Naive thymus-derived CD4-positive, alpha-beta T cell (primary cell): Measurements from ENCODE around the gene NPHP4. TPM values are rescaled to one million over a fixed set of nuclear protein-coding genes. Genes with fewer than 3 reads are reported as not detected.

Experiments used
- ATAC-seq: fragments of 150-1000 bp; cut with Tn5 transposase; 2 replicates; pipeline ENCODE4 v1.10.0; 2021; ENCODE audit warnings: mild to moderate bottlenecking, moderate library complexity
- CTCF ChIA-PET: fragments of 350-600 bp; sonication (Branson Sonifier 250); formaldehyde crosslinking; loops from one replicate; lab custom pipeline; 2021; ENCODE audit warnings: antibody characterized with exemption; lab: Charles Lee
- POLR2A ChIA-PET: fragments of 350-600 bp; sonication (Branson Sonifier 250); formaldehyde crosslinking; loops from one replicate; lab custom pipeline; 2021; ENCODE audit warnings: antibody characterized with exemption, inconsistent platforms; lab: Charles Lee
- DNase-seq, 9 donors: peaks; one replicate each; pipeline versions ENCODE4 v3.0.0 to v3.0.0-alpha.2; 2020 to 2022; ENCODE audit warnings: mixed read lengths in 1 of 9
- H3K27ac ChIP-seq: one replicate; pipeline ENCODE4 v1.7.0; 2013; ENCODE audit warnings: mild to moderate bottlenecking, low read depth, low read length, moderate library complexity
- H3K27me3 ChIP-seq, 2 donors: one replicate each; pipeline ENCODE4 v1.7.0; 2013; ENCODE audit warnings: low read length in 2 of 2, mild to moderate bottlenecking in 2 of 2, moderate library complexity in 2 of 2; ENCODE audit not compliant: control insufficient read depth in 2 of 2, insufficient read depth in 2 of 2
- H3K36me3 ChIP-seq, 3 experiments: 1 replicate in 2 of 3; 2 replicates in 1 of 3; pipeline ENCODE4 v1.7.0; 2013; ENCODE audit warnings: low read length in 3 of 3, mild to moderate bottlenecking in 3 of 3, moderate library complexity in 1 of 3; ENCODE audit not compliant: insufficient read depth in 3 of 3, control insufficient read depth in 2 of 3
- H3K4me1 ChIP-seq, 2 donors: one replicate each; pipeline ENCODE4 v1.7.0; 2013; ENCODE audit warnings: low read length in 2 of 2, mild to moderate bottlenecking in 2 of 2, moderate library complexity in 1 of 2; ENCODE audit not compliant: control insufficient read depth in 2 of 2, insufficient read depth in 2 of 2
- H3K4me3 ChIP-seq: 2 replicates; pipeline ENCODE4 v1.7.0; 2013; ENCODE audit warnings: mild to moderate bottlenecking, low read length
- H3K9me3 ChIP-seq, 3 experiments: 1 replicate in 2 of 3; 2 replicates in 1 of 3; pipeline ENCODE4 v1.7.0; 2013; ENCODE audit warnings: low read length in 3 of 3; ENCODE audit not compliant: control insufficient read depth in 2 of 3
- H3K27ac Mint-ChIP-seq, 9 donors: one replicate each; pipeline ENCODE4 v1.8.0; 2020 to 2022; ENCODE audit warnings: mixed read lengths in 9 of 9, mild to moderate bottlenecking in 8 of 9, moderate library complexity in 5 of 9, inconsistent platforms in 2 of 9
- H3K27me3 Mint-ChIP-seq, 5 donors: one replicate each; pipeline ENCODE4 v1.8.0; 2021 to 2022; ENCODE audit warnings: mixed read lengths in 5 of 5, mild to moderate bottlenecking in 1 of 5
- H3K36me3 Mint-ChIP-seq, 5 donors: one replicate each; pipeline ENCODE4 v1.8.0; 2020 to 2022; ENCODE audit warnings: mixed read lengths in 5 of 5, mild to moderate bottlenecking in 3 of 5, inconsistent platforms in 1 of 5
- H3K4me1 Mint-ChIP-seq, 7 donors: one replicate each; pipeline ENCODE4 v1.8.0; 2020 to 2022; ENCODE audit warnings: mixed read lengths in 7 of 7, mild to moderate bottlenecking in 3 of 7, inconsistent platforms in 1 of 7
- H3K4me3 Mint-ChIP-seq, 10 donors: one replicate each; pipeline ENCODE4 v1.8.0; 2020 to 2022; ENCODE audit warnings: mild to moderate bottlenecking in 10 of 10, mixed read lengths in 10 of 10, moderate library complexity in 6 of 10, inconsistent platforms in 2 of 10
- H3K9me3 Mint-ChIP-seq, 11 donors: one replicate each; pipeline ENCODE4 v1.8.0; 2020 to 2022; ENCODE audit warnings: mixed read lengths in 11 of 11, mild to moderate bottlenecking in 4 of 11, inconsistent platforms in 1 of 11, moderate library complexity in 1 of 11
- intact Hi-C, 2 donors: fragments of 100-400 bp; cut with micrococcal nuclease; formaldehyde crosslinking; loops; one replicate each; pipeline ENCODE4 v1.15.1; 2023
- polyA plus RNA-seq, 2 donors: library from polyadenylated mRNA; unstranded; fragments of 300-500 nt; fragmentation: Illumina TruSeq; gene quantifications; one replicate each; pipeline ENCODE4 v1.2.3, GENCODE V29; 2021
- total RNA-seq, 6 experiments: library from RNA in 5 of 6; stranded (reverse) in 5 of 6; gene quantifications; 1 replicate in 5 of 6; 2 replicates in 1 of 6; pipeline ENCODE4 v1.2.3 and lab custom pipeline; 2021 to 2026

NPHP4 gene
- total and polyA plus RNA-seq, 7 experiments from 2014 or later, result 0.40 to 20.6 (median 9.2) TPM

DNA sequence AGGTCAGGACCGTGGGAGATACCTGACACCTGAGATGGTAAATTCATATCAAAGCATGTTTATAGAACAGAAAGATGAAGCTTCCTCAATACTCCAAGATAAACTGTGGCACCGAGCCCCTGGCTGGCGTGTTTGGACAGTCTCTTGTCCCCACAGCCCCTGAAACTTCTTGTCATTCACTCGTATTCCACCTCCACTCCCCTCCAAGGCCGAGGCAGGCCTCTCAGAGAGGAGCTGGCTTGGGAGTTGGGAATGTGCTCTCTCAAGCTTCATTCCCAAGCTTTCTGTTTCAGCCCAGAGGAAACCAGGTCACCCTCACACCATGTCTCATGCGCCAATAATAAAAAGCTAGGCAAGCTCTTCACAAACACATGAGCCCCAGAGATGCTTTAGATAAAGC lies 86.1 kb downstream of the NPHP4 start:
- H3K27ac ChIP-seq, result no peak overlapping the region
- no peaks in the 10 kb centered on the region for H3K27me3 Mint-ChIP-seq
- CTCF ChIA-PET, result no interaction called here
- peaks cover 0 to 11% (median 0%) of the 10 kb centered on the region in 3 experiments for H3K36me3 ChIP-seq
- H3K4me3 ChIP-seq, result no peak overlapping the region
- H3K27me3 ChIP-seq, result no peaks in the 10 kb centered on the region
- intact Hi-C loops, result no loop called here
- no peaks in the 10 kb centered on the region for H3K9me3 Mint-ChIP-seq
- H3K9me3 ChIP-seq, result no peaks in the 10 kb centered on the region
- no peaks in the 10 kb centered on the region for H3K4me1 ChIP-seq
- ATAC-seq (no peak), DNase-seq (no peak)
- no peak overlapping the region for H3K27ac Mint-ChIP-seq
- H3K4me1 Mint-ChIP-seq, result peaks cover 0 to 1% (median 0%) of the 10 kb centered on the region in 7 donors
- H3K4me3 Mint-ChIP-seq, result no peak overlapping the region
- POLR2A ChIA-PET, result no interaction called here
- peaks cover 0 to 28% (median 5%) of the 10 kb centered on the region in 5 donors for H3K36me3 Mint-ChIP-seq

DNA sequence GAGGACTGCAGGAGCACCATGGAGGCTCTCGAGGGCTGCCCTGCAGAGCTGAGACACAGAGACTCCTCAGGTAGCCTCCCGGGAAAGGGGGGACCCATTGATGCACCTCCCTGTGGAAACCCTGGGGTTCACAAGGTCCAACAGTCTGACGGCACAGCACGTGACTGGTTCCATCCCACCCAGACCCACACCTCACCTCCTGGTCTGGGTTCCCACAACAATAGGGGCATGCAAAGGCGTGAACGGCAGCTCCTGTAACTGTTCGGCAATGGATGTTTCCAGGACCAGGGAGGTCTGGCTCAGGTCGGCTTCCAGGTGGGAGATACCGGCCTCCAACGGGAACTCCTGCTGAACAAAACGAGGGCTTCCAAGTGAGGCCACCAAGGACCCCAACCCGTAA lies 86.8 kb downstream of the NPHP4 start:
- Histone ChIP-seq H3K27me3 (no peaks in the 10 kb centered on the region), H3K36me3 (peaks cover 0 to 11% (median 0%) of the 10 kb centered on the region in 3 experiments), H3K4me1 (no peaks in the 10 kb centered on the region), H3K4me3 (no peak overlapping the region), H3K9me3 (no peaks in the 10 kb centered on the region), H3K27ac (no peak overlapping the region)
- DNase-seq (no peak), ATAC-seq (no peak)
- POLR2A ChIA-PET, result no interaction called here
- Mint-ChIP-seq H3K36me3 (peaks cover 0 to 26% (median 5%) of the 10 kb centered on the region in 5 donors), H3K9me3 (no peaks in the 10 kb centered on the region), H3K27me3 (no peaks in the 10 kb centered on the region), H3K27ac (no peak overlapping the region), H3K4me1 (peaks cover 0 to 1% (median 0%) of the 10 kb centered on the region in 7 donors), H3K4me3 (no peak overlapping the region)
- intact Hi-C loops, result no loop called here
- CTCF ChIA-PET, result no interaction called here

DNA sequence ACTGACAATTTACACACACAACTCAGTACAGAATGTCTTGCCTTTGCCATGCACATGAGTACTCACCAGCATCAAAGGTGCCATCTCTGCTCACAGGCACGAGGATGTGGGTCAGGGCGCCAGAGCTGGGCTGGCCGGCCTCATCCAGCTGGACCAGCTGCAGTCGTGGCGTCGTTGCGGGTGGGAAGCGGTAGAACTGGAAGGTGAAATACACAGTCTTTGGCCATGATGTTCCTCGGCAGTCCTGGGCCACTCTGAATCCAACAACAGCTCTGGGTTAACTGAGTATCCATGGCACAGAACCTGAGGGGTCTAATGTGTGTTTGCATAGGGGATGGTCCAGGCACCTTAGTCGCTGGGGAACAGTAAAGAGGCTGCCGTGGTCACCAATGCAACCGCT lies 87.7 kb downstream of the NPHP4 start:
- ChIA-PET POLR2A (no interaction called here), CTCF (no interaction called here)
- Histone ChIP-seq H3K36me3 (peaks cover 0 to 11% (median 0%) of the 10 kb centered on the region in 3 experiments), H3K27ac (no peak overlapping the region), H3K4me3 (no peak overlapping the region), H3K27me3 (no peaks in the 10 kb centered on the region), H3K9me3 (no peaks in the 10 kb centered on the region), H3K4me1 (no peaks in the 10 kb centered on the region)
- H3K27ac Mint-ChIP-seq, result no peak overlapping the region
- no peaks in the 10 kb centered on the region for H3K27me3 Mint-ChIP-seq
- DNase-seq (no peak), ATAC-seq (no peak)
- no peak overlapping the region for H3K4me3 Mint-ChIP-seq
- H3K36me3 Mint-ChIP-seq, result peaks cover 3 to 30% (median 5%) of the 10 kb centered on the region in 5 donors
- intact Hi-C loops, result no loop called here
- H3K4me1 Mint-ChIP-seq, result peaks cover 0 to 1% (median 0%) of the 10 kb centered on the region in 7 donors
- no peaks in the 10 kb centered on the region for H3K9me3 Mint-ChIP-seq

DNA sequence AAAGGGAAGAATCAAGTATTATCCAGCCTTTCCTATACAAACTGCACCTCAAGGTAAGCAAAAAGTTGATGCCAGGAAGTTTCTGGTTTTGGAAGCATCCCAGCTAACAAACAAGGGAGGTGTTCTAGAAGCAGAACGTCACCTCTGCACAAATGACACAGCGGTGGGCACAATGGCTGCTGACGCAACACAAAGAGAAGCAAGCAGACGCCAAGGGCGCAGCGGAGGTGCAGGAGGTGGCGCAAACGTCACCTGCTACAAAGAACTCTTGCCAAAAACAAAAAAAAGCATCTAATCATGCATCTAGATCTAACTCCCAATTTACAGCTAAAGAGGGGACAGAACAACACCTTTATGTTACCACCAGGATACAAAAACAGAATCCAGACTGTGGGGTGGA lies 88.5 kb downstream of the NPHP4 start:
- no peaks in the 10 kb centered on the region for H3K27me3 Mint-ChIP-seq
- POLR2A ChIA-PET, result no interaction called here
- DNase-seq (no peak), ATAC-seq (no peak)
- CTCF ChIA-PET, result no interaction called here
- H3K36me3 Mint-ChIP-seq, result peaks cover 3 to 33% (median 5%) of the 10 kb centered on the region in 5 donors
- intact Hi-C loops, result no loop called here
- H3K4me3 ChIP-seq, result no peak overlapping the region
- no peaks in the 10 kb centered on the region for H3K9me3 ChIP-seq
- H3K27ac Mint-ChIP-seq, result no peak overlapping the region
- H3K4me3 Mint-ChIP-seq, result no peak overlapping the region
- H3K9me3 Mint-ChIP-seq, result no peaks in the 10 kb centered on the region
- no peaks in the 10 kb centered on the region for H3K27me3 ChIP-seq
- H3K4me1 ChIP-seq, result no peaks in the 10 kb centered on the region
- H3K4me1 Mint-ChIP-seq, result peaks cover 0 to 1% (median 0%) of the 10 kb centered on the region in 7 donors
- H3K27ac ChIP-seq, result no peak overlapping the region
- H3K36me3 ChIP-seq, result peaks cover 0 to 11% (median 0%) of the 10 kb centered on the region in 3 experiments

DNA sequence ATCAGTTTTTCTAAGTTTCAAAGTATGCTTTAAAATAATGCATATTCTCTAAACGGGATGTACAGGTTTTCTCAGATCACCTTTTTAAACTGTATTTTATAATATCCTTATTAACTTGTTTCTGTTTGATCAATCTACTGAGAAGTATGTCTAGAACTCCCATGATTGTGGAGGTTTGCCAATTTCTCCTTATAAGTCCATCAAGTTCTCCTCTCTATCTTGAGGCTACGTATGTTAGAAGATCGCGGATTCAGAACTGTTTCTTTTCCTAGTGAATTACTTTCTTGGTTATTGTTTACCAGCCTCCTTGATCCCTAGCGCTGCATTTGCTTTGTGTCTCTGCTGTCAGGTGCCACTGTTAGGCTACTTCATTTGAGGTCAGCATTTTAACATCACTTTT lies 89.2 kb downstream of the NPHP4 start:
- intact Hi-C loops, result no loop called here
- Histone ChIP-seq H3K4me1 (no peaks in the 10 kb centered on the region), H3K36me3 (peaks cover 0 to 11% (median 0%) of the 10 kb centered on the region in 3 experiments), H3K9me3 (no peaks in the 10 kb centered on the region), H3K27ac (no peak overlapping the region), H3K27me3 (no peaks in the 10 kb centered on the region), H3K4me3 (no peak overlapping the region)
- Mint-ChIP-seq H3K4me3 (no peak overlapping the region), H3K27me3 (no peaks in the 10 kb centered on the region), H3K4me1 (peaks cover 0 to 1% (median 0%) of the 10 kb centered on the region in 7 donors), H3K9me3 (no peaks in the 10 kb centered on the region), H3K36me3 (peaks cover 3 to 36% (median 6%) of the 10 kb centered on the region in 5 donors), H3K27ac (no peak overlapping the region)
- ATAC-seq, result no peak
- DNase-seq, result no peak
- POLR2A ChIA-PET, result no interaction called here
- CTCF ChIA-PET, result no interaction called here

DNA sequence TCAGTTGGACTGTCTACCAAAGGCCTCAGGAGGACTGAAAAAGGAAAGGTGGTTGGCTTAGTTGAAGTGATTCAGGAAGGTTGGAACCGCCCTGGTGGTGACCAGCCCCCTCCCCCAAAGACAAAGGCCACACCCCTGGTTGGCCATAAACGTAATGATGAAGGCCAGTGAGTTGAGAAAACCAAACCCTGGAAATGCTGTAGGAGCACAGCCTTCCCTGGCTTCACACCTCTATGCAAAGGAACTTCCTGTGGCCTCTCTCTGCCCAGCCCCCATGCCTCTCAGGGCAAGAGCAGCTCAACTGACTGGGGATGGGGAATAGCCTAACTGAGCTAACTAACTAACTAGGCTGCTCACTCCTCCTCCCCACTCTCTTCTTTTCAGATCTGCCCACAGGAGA lies 90.4 kb downstream of the NPHP4 start:
- no peaks in the 10 kb centered on the region for H3K9me3 Mint-ChIP-seq
- no peak for ATAC-seq
- Histone ChIP-seq H3K27me3 (no peaks in the 10 kb centered on the region), H3K36me3 (peaks cover 0 to 11% (median 0%) of the 10 kb centered on the region in 3 experiments), H3K4me3 (no peak overlapping the region), H3K9me3 (no peaks in the 10 kb centered on the region), H3K27ac (no peak overlapping the region), H3K4me1 (no peaks in the 10 kb centered on the region)
- H3K27me3 Mint-ChIP-seq, result no peaks in the 10 kb centered on the region
- peaks cover 3 to 48% (median 9%) of the 10 kb centered on the region in 5 donors for H3K36me3 Mint-ChIP-seq
- ChIA-PET POLR2A (no interaction called here), CTCF (no interaction called here)
- H3K27ac Mint-ChIP-seq, result no peak overlapping the region
- no peak overlapping the region for H3K4me3 Mint-ChIP-seq
- DNase-seq, result no peak
- intact Hi-C loops, result no loop called here
- peaks cover 0 to 1% (median 0%) of the 10 kb centered on the region in 7 donors for H3K4me1 Mint-ChIP-seq

DNA sequence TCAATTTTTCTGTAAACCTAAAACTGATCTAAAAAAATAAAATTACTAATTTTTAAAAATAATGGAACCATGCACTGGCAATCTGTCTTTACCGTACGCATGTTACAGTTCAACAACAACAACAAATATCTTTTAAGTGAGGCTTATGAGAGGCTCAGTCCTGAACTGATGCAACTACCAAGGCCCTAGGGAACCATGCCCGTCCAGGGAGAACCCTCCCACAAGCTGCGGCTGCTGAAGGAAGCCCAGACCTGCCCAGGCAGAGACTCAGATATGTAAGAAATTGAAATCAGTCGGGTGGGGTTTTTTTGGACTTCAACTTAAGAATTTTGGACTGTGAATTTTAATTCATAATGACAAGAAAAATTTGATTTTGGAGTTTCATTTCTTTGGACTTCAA lies 91.1 kb downstream of the NPHP4 start:
- POLR2A ChIA-PET, result no interaction called here
- peaks cover 0 to 1% (median 0%) of the 10 kb centered on the region in 7 donors for H3K4me1 Mint-ChIP-seq
- H3K27me3 ChIP-seq, result no peaks in the 10 kb centered on the region

More for the DNA sequence above, 91.1 kb downstream of the NPHP4 start:
- Mint-ChIP-seq H3K36me3 (peaks cover 3 to 53% (median 9%) of the 10 kb centered on the region in 5 donors), H3K27me3 (no peaks in the 10 kb centered on the region), H3K4me3 (no peak overlapping the region), H3K9me3 (no peaks in the 10 kb centered on the region), H3K27ac (no peak overlapping the region)
- CTCF ChIA-PET, result interaction anchor here (0.7 kb wide), 1 partner anchor 396 kb away, joined by 5 read pairs; no protein-coding TSS in a partner anchor
- Histone ChIP-seq H3K4me3 (no peak overlapping the region), H3K4me1 (no peaks in the 10 kb centered on the region), H3K9me3 (no peaks in the 10 kb centered on the region), H3K36me3 (peaks cover 0 to 11% (median 0%) of the 10 kb centered on the region in 3 experiments), H3K27ac (no peak overlapping the region)
- intact Hi-C loops, result no loop called here
- DNase-seq (no peak), ATAC-seq (no peak)
